22Rv1 (cell line): ENCODE data around the gene YWHAB.

Source experiments
- H3K27ac ChIP-seq: fragments of 450-650 bp; 2 replicates; pipeline ENCODE4 v1.5.1; 2017
- ZFX ChIP-seq: fragments of 450-650 bp; IDR thresholded peaks from 2 replicates; pipeline ENCODE4 v1.6.1; 2017; ENCODE audit warnings: antibody characterized with exemption, borderline replicate concordance
- TF ChIP-seq, protein P1 (sequence below): fragments of 450-650 bp; IDR thresholded peaks from 2 replicates; pipeline ENCODE4 v1.5.1; 2017; ENCODE audit warnings: mild to moderate bottlenecking

The YWHAB gene

DNA sequence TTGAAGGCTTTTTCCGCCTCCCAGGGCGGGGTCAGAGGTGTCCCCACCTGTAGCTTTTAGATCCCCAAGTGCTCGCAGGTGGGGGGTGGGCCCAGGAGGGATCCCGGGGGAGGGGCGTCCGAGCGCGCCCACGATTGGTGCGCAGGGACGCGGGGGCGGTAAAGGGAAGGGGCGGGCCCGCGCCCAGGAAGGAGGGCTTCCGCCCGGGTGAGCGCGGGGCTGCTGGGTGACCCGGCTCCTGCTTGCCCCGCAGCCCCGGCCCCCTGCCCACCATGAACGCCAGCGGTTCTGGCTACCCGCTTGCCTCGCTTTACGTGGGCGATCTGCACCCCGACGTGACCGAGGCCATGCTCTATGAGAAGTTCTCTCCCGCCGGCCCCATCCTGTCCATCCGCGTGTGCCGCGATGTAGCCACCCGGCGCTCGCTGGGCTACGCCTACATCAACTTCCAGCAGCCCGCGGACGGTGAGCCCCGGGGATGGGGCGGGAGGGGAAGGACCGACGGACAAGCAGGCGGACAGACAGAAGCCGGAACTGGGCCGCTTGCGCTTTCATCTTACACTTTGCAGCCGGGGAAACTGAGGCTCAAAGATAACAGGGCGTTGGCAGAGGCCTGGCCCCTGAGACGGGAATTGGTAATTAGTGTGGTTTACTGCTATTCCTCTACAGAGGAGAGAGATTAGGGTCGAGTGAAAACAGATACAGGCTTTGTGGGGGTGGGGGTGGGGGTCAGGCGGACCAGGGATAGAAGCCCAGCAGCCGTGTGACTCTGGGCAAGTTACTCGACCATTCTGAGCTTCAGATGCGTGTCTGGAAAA is 24.6 kb downstream of the YWHAB start, which contains the start of gene PABPC1L:
Gene PABPC1L (plus strand): TSS at position 189 of the 818 bp plus-strand sequence. CDS start 84 bp downstream, at position 273.
- TF ChIP-seq ZFX = no peak
- TF ChIP-seq, protein P1, sequence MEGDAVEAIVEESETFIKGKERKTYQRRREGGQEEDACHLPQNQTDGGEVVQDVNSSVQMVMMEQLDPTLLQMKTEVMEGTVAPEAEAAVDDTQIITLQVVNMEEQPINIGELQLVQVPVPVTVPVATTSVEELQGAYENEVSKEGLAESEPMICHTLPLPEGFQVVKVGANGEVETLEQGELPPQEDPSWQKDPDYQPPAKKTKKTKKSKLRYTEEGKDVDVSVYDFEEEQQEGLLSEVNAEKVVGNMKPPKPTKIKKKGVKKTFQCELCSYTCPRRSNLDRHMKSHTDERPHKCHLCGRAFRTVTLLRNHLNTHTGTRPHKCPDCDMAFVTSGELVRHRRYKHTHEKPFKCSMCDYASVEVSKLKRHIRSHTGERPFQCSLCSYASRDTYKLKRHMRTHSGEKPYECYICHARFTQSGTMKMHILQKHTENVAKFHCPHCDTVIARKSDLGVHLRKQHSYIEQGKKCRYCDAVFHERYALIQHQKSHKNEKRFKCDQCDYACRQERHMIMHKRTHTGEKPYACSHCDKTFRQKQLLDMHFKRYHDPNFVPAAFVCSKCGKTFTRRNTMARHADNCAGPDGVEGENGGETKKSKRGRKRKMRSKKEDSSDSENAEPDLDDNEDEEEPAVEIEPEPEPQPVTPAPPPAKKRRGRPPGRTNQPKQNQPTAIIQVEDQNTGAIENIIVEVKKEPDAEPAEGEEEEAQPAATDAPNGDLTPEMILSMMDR = no peak
- peak within 1 kb of the TSS; percentile 81 for H3K27ac ChIP-seq

DNA sequence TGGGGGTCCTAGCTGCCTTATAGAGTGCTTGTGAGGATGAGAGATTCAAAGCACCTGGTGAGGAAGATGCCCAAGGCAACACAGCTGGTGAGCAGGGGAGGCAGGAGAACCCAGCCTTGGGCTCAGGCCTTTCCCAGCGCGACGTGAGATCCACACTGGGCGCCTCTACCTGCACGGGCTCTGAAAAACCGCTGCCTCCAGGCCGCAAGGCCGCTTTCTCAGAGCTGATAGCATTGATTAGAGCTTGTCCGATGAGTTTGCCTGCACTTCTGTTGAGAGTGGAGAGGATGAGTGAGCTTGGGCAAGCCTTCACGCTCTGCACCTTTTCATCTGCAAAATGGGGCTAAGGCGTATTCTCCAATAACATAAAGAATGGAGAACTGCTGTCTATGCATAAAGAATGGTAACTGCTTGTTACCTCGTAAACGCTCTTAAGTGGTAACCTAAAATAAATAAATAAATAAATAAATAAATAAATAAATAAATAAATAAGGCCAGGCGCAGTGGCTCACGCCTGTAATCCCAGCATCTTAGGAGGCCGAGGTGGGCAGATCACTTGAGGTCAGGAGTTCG is 25.3 kb downstream of the YWHAB start:
- peak overlapping the region; percentile 81 for H3K27ac ChIP-seq
- TF ChIP-seq ZFX = no peak
- TF ChIP-seq, protein P1 = no peak

DNA sequence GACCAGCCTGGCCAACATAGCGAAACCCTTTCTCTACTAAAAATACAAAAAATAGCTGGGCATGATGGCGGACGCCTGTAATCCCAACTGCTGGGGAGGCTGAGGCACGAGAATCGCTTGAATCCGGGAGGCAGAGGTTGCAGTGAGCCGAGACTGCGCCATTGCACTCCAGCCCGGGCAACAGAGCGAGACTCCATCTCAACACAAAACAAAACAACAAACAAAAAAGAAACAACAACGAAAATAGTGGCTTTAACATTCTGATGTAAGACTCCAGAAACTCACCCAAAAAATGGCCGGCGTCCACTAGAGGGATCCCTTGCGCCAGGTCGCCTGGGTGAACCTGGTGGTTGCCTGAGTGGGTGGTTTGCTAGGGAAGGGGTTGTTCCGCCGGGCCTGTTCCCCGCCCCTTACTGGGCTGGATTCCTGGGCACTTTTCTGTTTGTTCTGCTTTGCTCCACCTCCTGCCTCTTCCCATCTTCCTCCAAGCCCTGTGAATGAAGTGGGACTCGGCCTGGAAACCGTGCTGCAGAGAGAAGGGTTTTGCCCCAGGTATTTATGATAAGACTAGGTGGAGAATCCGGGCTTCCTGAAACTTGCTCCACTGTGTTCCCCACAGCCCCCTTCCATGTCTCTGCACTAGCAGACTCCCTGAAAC is 25.9 kb downstream of the YWHAB start:
- peak overlapping the region; percentile 81 for H3K27ac ChIP-seq
- no peak for TF ChIP-seq ZFX
- TF ChIP-seq, protein P1 = peak; percentile 85

DNA sequence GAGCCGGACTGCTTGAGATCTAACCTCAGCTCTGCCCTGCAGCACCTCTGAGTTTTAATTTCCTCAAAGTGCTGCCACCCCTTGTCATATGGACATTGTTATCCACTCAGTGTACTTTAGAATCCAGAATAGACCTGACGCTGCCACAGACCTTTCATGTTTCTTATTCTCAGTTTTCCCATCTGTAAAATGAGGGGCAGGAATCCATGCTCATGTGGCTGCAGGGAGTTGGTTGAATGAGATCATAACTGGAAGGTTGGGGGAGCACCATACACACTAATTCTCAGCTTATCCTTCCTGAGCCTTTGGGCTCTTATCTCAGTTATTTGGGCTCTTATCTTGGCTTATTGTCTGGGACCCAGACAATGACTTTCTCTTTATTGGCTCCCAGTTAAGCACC is 26.7 kb downstream of the YWHAB start:
- peak overlapping the region; percentile 81 for H3K27ac ChIP-seq
- TF ChIP-seq, protein P1 = no peak

DNA sequence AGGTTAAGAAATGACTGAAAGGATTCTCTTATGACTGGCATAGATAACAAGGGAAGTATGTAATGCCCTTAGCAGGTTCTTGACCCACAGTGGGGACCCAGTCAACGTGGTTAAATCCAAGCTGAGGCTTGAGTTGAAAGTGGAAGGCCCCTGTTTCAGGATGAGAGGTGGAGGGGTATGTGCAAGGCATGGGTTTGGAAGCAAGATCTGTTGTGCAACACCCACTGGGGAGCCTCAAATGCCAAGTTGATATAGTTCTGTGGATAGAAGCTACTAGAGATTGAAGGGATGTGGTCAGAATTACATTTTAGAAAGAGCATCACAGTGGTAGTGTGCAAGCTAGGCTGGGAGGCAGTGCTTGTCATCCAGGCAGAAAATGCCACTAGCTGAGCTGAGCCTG is 29.4 kb downstream of the YWHAB start:
- TF ChIP-seq ZFX = no peak
- TF ChIP-seq, protein P1 = no peak
- no peak overlapping the region for H3K27ac ChIP-seq

DNA sequence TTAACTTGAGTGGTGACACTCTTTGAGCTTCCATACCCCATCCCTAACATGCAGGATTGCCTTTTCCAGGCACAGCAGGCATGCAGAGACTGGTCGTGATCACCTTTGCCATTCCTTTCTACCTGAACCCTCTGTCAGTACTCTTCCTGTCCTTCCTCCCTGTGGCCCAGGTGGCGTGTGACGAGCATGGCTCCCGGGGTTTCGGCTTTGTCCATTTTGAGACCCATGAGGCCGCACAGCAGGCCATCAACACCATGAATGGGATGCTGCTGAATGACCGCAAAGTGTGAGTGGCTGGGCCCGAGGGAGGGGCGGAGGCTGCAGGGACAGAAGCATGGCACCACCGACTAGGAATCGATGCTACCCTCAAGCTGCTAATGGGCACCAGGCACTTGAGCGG is 31.1 kb downstream of the YWHAB start:
- no peak for TF ChIP-seq ZFX
- TF ChIP-seq, protein P1 = no peak
- H3K27ac ChIP-seq = no peak overlapping the region

DNA sequence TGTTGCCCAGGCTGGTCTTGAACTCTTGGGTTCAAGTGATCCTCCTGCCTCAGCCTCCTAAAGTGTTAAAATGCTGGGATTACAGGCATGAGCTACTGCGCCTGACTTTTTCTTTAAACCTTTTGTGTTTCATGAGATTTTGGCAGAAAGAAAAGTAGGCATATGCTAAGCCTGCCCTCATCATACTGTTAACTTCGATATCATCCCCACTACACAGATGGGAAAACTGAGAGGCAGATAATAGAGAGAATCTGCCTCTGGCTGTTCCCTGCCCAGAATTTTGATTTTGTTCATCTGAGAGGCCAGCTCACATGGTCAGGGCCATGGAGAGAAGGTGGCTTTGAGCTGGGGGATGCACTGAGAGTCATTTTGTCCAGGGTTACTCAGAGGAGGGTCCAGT is 31.9 kb downstream of the YWHAB start:
- no peak overlapping the region for H3K27ac ChIP-seq
- TF ChIP-seq, protein P1 = no peak
- no peak for TF ChIP-seq ZFX
